Measurements from ENCODE around the gene TUBA3E.

DNA sequence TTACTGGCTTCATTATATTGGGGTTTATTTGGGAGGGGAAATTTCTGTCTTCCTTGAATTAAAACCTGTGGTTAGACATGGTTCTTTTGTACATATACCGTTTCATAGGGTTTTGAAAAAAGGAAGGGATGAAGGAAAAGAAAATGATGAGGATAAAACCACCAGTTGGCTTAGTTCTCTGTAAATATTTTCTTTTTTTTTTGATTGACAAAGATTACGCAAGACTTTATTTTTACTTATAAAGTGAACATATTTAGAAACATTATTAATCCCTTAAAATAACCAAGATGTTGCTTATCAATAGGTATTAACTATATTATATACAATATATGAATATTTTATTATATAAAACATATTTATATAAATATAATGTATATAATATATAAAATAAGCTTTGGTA is 45.1 kb upstream of the TUBA3E start:
- TF ChIP-seq, protein P1, sequence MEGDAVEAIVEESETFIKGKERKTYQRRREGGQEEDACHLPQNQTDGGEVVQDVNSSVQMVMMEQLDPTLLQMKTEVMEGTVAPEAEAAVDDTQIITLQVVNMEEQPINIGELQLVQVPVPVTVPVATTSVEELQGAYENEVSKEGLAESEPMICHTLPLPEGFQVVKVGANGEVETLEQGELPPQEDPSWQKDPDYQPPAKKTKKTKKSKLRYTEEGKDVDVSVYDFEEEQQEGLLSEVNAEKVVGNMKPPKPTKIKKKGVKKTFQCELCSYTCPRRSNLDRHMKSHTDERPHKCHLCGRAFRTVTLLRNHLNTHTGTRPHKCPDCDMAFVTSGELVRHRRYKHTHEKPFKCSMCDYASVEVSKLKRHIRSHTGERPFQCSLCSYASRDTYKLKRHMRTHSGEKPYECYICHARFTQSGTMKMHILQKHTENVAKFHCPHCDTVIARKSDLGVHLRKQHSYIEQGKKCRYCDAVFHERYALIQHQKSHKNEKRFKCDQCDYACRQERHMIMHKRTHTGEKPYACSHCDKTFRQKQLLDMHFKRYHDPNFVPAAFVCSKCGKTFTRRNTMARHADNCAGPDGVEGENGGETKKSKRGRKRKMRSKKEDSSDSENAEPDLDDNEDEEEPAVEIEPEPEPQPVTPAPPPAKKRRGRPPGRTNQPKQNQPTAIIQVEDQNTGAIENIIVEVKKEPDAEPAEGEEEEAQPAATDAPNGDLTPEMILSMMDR (conservative IDR thresholded peaks at IDR 0.05; ENCODE audit: low read length), result no peak
- no peak for TF ChIP-seq EZH2phosphoT487 (IDR thresholded peaks at IDR 0.05; ENCODE audit: borderline replicate concordance, low read depth, low read length)

All from OCI-LY7 (cell line).